Right lobe of liver (tissue), 6 donors: ENCODE measurements around the gene CYP26A1. TPM values are rescaled to one million over a fixed set of nuclear protein-coding genes. Genes with fewer than 3 reads are reported as not detected.

ENCODE experiments used
- ATAC-seq, 4 donors: fragments of 200-7000 bp; cut with Tn5 transposase; one replicate each; pipeline ENCODE4 v1.9.1; 2020; ENCODE audit warnings: mild to moderate bottlenecking in 4 of 4, moderate library complexity in 4 of 4
- DNase-seq, 3 donors: peaks; one replicate each; pipeline ENCODE4 v3.0.0-alpha.2; 2020
- H3K27ac ChIP-seq, 3 donors: fragments of 200-600 bp; one replicate each; pipeline ENCODE4 v1.8.0; 2022
- H3K27me3 ChIP-seq, 2 donors: fragments of 200-600 bp; one replicate each; pipeline ENCODE4 v1.8.0; 2022
- H3K36me3 ChIP-seq, 4 donors: fragments of 200-600 bp; sonication (generic) in 1 of 4; one replicate each; pipeline versions ENCODE4 v1.5.1 to v1.8.0; 2017 to 2022; ENCODE audit warnings: control low read depth in 1 of 4
- H3K4me1 ChIP-seq, 4 donors: fragments of 200-600 bp; sonication (generic) in 1 of 4; one replicate each; pipeline versions ENCODE4 v1.5.1 to v1.8.0; 2017 to 2022; ENCODE audit warnings: control low read depth in 1 of 4
- H3K4me3 ChIP-seq, 3 donors: fragments of 200-600 bp; one replicate each; pipeline ENCODE4 v1.8.0; 2022
- H3K9me3 ChIP-seq, 4 donors: fragments of 200-600 bp; sonication (generic) in 1 of 4; one replicate each; pipeline versions ENCODE4 v1.5.1 to v1.8.0; 2017 to 2022; ENCODE audit warnings: control low read depth in 1 of 4
- CTCF ChIP-seq, 4 donors: fragments of 200-600 bp in 3 of 4; fragments of 450-650 bp in 1 of 4; IDR thresholded peaks; one replicate each; pipeline versions ENCODE4 v1.5.1 to v1.8.0; 2016 to 2022; ENCODE audit warnings: antibody characterized with exemption in 4 of 4, mild to moderate bottlenecking in 2 of 4
- POLR2A ChIP-seq: fragments of 450-650 bp; IDR thresholded peaks from one replicate; pipeline ENCODE4 v1.6.1; 2017; ENCODE audit warnings: antibody characterized with exemption, mild to moderate bottlenecking
- WGBS: methylation state at CpG from one replicate; pipeline ENCODE4 v1.1.6; 2018; ENCODE audit warnings: low coverage, low lambda C conversion rate; ENCODE audit not compliant: insufficient coverage; ENCODE audit errors: missing lambda C conversion rate; 5-methylcytosine and 5-hydroxymethylcytosine counted together
- intact Hi-C, 2 donors: fragments of 100-400 bp; cut with DNase I; formaldehyde crosslinking; loops; one replicate each; pipeline versions ENCODE4 v1.11.2 to v1.14.1; 2022
- total RNA-seq, 6 experiments: library from RNA; depleted of rRNA in 2 of 6; stranded (reverse); fragments of >200 nt in 2 of 6; fragmentation: NEBNext Ultra II Directional in 3 of 6; extraction: Animal tissue kit (Norgen Biotek cat#: 25700) in 3 of 6; gene quantifications; one replicate each; pipeline versions ENCODE4 v1.1.0 to v1.2.4, GENCODE V29; 2016 to 2023
- donor health status: DM: no; HTN: yes; CAD: no.
- donor health status: DM: no; HTN: no; CAD: no.
- donor health status: DM: no; HTN: no; CAD: no.
- donor health status: DM: no; HTN: yes; CAD: no.
- donor health status: DM: no; HTN: yes; CAD: no.

The CYP26A1 gene
- total RNA-seq, 6 experiments from 2014 or later, result 0.95 to 53.1 (median 12.6) TPM; not detected in 2

DNA sequence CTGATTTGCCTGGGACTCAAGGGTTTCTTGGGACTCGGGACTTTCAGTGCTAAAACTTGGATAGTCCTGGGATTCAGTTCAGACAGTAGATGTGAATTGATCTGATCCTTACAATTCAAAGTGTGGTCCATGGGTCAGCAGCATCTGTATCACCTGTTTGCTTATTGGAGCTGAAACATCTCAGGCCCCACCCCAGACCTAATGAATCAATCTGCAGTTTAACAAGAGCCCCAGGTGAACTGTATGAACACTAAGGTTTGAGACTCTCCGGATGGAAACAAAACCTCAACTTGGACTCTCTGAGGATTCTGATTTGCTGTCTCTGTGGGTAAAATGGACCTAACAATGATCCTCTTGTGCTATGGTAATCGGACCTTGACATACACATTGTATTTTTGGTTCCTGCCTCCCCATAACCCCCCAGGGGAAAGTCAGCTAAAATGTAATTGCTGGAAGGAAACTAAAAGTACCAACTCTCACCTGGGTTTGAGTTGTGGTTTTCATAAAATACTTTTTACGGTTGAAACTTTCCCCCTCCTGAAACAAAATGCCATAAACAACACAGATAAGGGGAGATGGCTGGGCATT lies 11.7 kb downstream of the CYP26A1 start:
- intact Hi-C loops, result loop anchor here in 1 of 2 donors (10.0 kb wide), 2 partner anchors 199 to 259 kb away; no protein-coding TSS in a partner anchor
- Histone ChIP-seq H3K27me3 (no peaks in the 10 kb centered on the region), H3K27ac (no peak overlapping the region), H3K36me3 (no peaks in the 10 kb centered on the region), H3K4me1 (peaks cover 0 to 3% (median 0%) of the 10 kb centered on the region in 4 donors), H3K9me3 (no peaks in the 10 kb centered on the region), H3K4me3 (no peak overlapping the region)
- 59% methylated on average over 4 of the region's 4 CpGs for WGBS
- DNase-seq, result no peak
- ATAC-seq, result no peak
- no peak for TF ChIP-seq POLR2A
- no peak for TF ChIP-seq CTCF (IDR thresholded peaks at IDR 0.05)

DNA sequence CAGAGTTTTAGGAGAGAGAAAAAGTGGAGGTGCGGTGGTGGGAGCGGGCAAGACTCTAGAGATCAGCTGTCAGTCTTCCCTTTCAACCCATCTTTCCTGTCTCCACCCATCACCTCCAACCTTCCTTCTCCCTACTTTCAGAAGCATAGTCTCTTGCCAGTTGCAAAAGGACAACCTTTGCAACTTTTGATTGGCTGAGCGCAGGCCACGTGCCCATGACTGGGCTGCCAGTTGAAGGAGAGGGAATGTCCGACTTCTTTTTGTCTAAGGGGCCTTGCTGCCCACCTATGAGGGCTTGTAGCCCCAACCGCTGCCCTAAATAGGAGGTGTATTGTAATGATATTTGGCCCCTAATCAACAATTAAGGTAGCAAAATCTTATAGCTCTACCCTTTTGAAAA lies 12.6 kb downstream of the CYP26A1 start:
- intact Hi-C loops, result loop anchor here in 1 of 2 donors (10.0 kb wide), 2 partner anchors 199 to 259 kb away; no protein-coding TSS in a partner anchor
- DNase-seq, result no peak
- no peak for TF ChIP-seq CTCF (IDR thresholded peaks at IDR 0.05)
- TF ChIP-seq POLR2A, result no peak
- Histone ChIP-seq H3K36me3 (no peaks in the 10 kb centered on the region), H3K27ac (no peak overlapping the region), H3K4me1 (no peaks in the 10 kb centered on the region), H3K4me3 (no peak overlapping the region), H3K27me3 (no peaks in the 10 kb centered on the region), H3K9me3 (no peaks in the 10 kb centered on the region)
- WGBS, result 82% methylated on average over 3 of the region's 6 CpGs
- no peak for ATAC-seq

DNA sequence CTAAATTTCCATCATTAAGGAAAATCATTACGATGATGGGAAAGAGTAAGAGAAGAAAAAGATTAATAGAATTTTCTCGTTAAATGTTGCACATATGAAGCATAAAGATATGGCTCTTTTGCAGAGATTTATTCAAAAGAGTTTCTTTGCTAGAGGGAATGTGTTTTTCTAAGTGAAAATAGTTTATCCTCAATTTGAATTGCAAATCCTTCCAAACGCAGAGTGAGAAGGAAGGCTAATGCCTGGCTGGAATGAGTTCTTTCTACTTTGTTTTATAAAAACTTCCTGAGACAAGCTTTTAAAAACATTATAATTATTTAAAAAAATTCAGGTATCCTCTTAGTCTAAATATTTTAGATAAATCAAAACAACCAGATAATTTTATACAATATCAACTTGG lies 14.2 kb downstream of the CYP26A1 start:
- intact Hi-C loops, result loop anchor here in 1 of 2 donors (10.0 kb wide), 2 partner anchors 197 to 257 kb away; no protein-coding TSS in a partner anchor
- WGBS, result 82% methylated on average over 3 of the region's 3 CpGs
- TF ChIP-seq CTCF (IDR thresholded peaks at IDR 0.05), result no peak
- no peak for TF ChIP-seq POLR2A

DNA sequence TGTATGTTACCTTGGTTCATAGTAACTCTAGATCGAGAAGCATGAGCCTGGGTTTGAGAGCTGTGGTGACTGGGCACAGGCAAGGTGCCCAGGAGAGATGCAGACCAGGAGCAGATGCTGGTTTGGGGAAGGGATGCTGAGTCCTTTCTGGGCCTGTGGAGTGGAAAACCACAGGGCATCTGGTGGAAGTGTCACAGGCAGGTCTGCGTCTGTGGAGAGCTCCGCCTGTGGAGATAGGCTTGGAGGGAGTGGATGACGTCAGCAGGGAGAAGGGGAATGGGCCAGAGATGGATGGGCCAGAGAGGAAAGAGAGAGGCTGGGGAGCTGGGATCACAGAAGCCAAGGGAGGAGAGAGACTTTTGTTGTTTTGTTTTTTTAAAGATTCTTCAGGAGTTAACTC lies 14.8 kb downstream of the CYP26A1 start:
- DNase-seq, result no peak
- Histone ChIP-seq H3K9me3 (no peaks in the 10 kb centered on the region), H3K36me3 (no peaks in the 10 kb centered on the region), H3K27me3 (no peaks in the 10 kb centered on the region), H3K27ac (no peak overlapping the region), H3K4me3 (no peak overlapping the region), H3K4me1 (no peaks in the 10 kb centered on the region)
- TF ChIP-seq POLR2A (no peak), CTCF (IDR thresholded peaks at IDR 0.05) (no peak)
- no peak for ATAC-seq
- 84% methylated on average over 4 of the region's 4 CpGs for WGBS
- intact Hi-C loops, result loop anchor here in 1 of 2 donors (10.0 kb wide), 2 partner anchors 196 to 256 kb away; no protein-coding TSS in a partner anchor

More for the DNA sequence above, 14.2 kb downstream of the CYP26A1 start:
- ATAC-seq (no peak), DNase-seq (no peak)
- no peak overlapping the region for H3K27ac ChIP-seq
- no peak overlapping the region for H3K4me3 ChIP-seq
- H3K27me3 ChIP-seq, result no peaks in the 10 kb centered on the region
- no peaks in the 10 kb centered on the region for H3K36me3 ChIP-seq
- no peaks in the 10 kb centered on the region for H3K4me1 ChIP-seq
- H3K9me3 ChIP-seq, result no peaks in the 10 kb centered on the region
